Activated CD8-positive, alpha-beta memory T cell treated with anti-CD3 and anti-CD28 coated beads for 36 hours (primary cell): ENCODE measurements around the gene CCDC187. TPM values are rescaled to one million over a fixed set of nuclear protein-coding genes. Genes with fewer than 3 reads are reported as not detected.

Experiments
- CTCF ChIA-PET: fragments of 350-600 bp; sonication (Branson Sonifier 250); formaldehyde crosslinking; loops from one replicate; lab custom pipeline; 2021; ENCODE audit warnings: antibody characterized with exemption; lab: Charles Lee
- POLR2A ChIA-PET: fragments of 350-600 bp; sonication (Branson Sonifier 250); formaldehyde crosslinking; loops from one replicate; lab custom pipeline; 2021; ENCODE audit warnings: antibody characterized with exemption; lab: Charles Lee
- total RNA-seq, 2 experiments: library from RNA; stranded (reverse); gene quantifications; one replicate each; pipeline ENCODE4 v1.2.3, GENCODE V29; 2021

The CCDC187 gene
- total RNA-seq, 2 experiments from 2014 or later = not detected

DNA sequence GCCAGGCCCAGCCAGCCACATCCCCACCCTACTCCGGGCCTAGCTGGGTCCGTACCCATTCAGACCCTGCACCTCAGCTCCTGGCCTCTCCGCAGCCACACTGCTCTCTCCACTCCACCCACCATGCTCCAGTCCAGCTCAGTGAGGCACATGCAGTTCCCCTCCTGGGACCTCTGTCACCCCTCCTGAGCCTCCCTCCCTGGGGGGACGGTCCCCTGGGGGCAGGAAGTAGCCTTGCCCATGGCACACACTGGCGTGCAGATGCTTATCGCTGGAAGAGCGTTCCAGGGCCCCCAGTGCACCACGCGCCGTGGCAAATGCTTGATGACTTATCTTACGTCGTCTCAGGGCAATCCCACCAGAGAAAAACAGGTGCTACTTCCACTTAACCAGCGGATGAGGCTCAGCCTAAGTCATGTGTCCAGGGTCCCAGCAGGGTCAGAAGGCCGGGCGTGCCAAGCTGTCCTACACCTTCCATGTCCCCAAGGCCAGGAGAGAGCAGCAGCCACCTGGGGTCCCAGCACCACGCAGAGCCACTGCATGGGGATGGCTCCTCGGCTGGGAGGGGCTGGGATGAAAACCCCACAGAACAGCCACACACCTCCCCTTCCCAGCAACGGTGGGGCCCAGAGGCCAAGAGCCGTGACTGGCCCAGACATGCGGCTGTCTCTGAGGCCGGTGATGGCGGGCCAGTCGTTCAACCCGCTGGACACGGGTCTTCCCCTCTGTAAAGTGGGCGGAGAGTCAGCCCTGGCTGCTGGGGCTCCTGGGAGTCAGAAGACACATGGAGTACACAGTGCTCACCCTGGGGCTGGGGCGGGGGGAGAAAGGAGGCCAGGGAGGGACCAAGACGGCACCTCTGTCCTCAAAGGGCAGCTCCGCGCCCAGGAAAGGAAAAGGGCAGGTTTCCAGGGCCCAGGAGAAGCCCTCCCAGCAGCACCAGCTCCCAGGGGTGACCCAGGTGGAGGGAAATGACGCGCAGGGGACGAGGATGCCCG lies 2.6 kb upstream of the CCDC187 start:
- ChIA-PET CTCF (no interaction called here), POLR2A (no interaction called here)

DNA sequence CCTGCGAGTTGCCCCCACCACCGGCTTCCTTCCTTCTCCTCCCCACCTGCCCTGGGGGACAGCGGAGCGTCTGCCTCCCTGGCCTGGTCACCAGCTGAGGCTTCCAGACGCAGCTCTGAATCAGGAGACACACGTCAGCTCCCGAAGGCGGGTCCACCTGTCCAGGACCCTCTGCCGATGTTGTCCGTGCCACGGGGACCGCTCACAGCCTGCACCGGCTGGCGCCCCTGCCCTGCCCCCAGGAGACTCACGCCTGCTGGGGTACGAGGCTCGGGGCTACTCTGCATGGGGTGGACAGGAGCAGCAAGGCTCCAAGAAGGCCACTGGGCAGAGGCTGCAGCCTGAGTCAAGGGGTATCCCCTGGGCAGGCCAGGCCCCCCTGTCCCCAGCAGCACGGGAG lies 1.9 kb upstream of the CCDC187 start:
- ChIA-PET POLR2A (no interaction called here), CTCF (no interaction called here)

DNA sequence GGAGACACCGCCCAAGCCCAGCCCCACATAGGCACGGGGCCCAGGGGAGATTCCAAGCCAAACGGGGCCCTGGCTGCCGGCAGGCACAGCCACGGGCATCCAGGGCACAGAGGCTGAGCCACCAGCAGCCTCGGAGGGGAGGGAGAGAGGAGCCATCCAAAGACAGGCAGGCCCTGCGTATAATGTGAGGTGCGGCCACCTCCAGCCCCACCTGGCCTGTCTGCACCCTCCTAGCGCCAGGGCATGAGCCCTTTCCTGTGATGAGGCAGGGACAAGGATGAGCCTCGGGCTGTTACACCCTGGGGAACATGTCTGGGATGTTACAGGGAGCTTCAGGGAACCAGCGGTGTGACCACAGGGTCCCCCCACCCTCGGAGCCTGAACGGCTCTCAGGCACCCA lies 1.1 kb upstream of the CCDC187 start:
- ChIA-PET POLR2A (no interaction called here), CTCF (no interaction called here)

DNA sequence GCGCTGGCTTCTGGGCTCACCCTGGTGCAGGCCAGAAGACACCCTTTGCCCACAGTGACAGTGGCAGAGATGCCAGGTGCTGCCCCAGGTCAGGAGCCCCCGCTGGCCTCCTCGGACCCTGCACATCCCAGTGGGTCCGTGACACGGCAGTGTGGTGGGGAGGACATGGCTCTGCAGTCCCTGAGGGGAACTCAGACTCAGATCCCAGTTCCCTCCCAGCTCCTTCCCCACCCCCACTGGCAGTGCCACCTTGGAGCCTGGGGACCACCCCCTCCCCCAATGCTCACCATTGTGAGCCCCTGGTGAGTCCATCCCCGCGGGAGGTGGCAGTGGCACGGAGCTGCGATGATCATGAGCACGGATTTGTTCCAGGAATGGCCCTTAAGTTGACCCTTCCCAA lies 562 bp upstream of the CCDC187 start:
- ChIA-PET CTCF (no interaction called here), POLR2A (no interaction called here)

DNA sequence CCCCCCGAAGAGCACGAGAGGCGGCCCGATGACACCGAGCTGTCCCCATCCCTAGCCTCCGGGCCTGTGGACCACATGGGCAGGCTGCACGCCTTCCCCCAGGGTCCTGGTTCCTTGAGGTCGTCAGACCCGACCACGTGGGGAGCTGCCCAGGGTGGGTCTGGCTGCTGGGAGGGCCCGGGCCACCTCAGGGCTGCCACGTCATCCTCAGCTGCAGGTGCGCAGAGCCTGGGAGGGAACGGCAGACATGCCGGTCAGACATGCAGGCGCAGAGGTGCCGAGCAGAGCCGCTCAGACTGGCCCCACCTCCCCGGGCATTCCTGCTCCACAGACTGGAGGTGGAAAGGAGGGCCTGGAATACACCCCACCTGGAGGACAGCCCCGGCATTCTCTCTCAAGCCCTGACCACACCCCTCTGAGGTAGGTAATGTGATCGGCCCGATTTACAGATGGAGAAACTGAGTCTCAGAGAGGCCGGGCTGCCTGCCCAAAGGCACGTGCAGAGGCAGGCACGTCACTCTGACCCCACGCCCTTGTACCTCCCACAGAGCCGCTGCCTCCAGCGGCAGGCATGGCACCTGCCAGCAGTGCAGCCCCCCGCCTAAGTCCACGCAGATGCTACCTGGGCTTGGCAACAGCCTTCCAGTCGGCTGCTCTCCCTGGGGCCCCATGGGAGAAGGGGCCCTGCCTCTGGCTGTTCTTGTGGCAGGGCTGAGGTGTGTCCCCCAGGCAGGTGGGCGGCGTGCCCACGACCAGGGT lies 649 bp downstream of the CCDC187 start:
- CTCF ChIA-PET = no interaction called here

DNA sequence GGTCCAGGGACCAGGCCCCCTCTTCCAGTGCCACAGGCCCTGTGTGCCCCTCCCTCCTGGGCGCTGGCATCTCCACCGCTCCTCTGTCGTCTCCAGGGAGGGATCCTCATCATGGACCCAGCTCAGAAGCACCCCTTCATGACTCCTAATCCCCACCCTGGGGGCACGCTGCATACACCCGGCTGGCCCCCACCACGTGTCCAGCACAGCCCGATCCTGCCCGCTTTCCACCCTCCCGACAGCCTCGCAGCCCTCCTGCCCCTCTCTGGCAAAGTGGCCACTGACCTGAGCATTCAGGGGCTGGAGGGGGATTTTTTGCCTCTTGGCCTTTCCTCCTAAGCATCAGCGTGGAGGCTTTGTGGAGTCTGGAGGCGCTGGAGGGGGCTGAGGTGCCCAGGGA lies 1.4 kb downstream of the CCDC187 start:
- POLR2A ChIA-PET = no interaction called here
- CTCF ChIA-PET = no interaction called here

More for the DNA sequence above, 649 bp downstream of the CCDC187 start:
- POLR2A ChIA-PET = no interaction called here

DNA sequence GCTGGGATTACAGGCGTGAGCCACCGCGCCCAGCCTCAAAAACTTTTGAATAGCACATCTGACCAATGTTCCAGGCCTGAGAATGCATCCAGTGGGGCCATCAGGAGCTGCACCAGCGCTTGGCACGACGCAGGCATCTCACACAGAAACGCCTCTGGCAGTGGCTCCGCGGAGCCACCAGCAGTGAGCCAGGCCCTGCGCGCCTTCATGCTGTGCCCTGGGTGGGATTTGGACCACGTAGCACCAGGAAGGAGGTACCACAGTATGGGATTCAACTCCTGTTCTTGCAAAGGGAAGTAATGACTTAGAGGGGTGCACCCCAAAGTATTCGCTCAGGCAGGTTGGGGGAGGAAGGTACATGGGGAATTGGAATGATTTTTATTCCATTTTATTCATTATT lies 3.0 kb downstream of the CCDC187 start:
- ChIA-PET CTCF (no interaction called here), POLR2A (no interaction called here)

DNA sequence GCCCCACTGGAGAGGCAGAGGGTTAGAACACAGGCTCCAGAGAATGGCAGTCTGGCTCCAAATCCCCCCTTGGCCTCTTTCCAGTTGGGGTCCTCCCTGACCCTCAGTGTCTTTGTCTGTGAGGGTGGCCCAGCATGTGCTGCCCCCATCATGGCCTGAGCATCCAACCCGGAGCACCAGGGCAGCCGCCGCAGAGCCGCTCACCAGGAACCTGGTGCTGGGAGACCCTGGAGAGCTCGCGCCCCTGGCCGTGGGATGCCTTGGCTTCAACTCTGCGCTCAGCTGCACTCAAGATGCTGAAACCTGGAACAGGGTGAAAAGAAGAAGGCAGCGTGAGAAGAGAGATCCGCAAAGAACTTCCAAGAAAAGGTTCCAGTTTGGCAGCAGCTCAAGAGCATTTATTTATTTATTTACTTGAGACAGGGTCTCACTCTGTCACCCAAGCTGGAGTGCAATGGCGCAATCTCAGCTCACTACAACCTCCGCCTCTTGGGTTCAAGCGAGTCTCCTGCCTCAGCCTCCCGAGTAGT lies 3.8 kb downstream of the CCDC187 start:
- ChIA-PET POLR2A (no interaction called here), CTCF (interaction anchor here (0.6 kb wide), 1 partner anchor 1539 kb away, joined by 5 read pairs; no protein-coding TSS in a partner anchor)

DNA sequence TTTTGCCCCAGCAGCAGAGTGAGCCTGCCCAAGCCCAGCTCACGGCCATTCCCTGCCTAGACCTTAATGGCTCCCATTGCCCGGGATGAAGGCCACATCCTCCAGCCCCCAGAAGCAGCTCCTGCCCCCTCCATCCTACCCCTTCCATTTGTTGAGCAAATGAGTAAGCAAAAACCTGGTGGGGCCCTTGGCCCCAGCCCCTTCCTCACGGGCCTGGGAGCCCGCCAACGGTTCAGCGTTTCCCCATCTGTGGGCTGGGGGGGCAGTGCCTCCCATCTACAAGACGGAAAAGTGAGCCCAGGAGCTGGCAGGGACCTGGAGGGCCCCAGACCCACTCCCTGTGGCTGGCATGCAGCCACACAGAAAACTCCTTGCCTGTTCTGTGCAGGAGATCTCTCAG lies 4.4 kb downstream of the CCDC187 start:
- CTCF ChIA-PET = no interaction called here

DNA sequence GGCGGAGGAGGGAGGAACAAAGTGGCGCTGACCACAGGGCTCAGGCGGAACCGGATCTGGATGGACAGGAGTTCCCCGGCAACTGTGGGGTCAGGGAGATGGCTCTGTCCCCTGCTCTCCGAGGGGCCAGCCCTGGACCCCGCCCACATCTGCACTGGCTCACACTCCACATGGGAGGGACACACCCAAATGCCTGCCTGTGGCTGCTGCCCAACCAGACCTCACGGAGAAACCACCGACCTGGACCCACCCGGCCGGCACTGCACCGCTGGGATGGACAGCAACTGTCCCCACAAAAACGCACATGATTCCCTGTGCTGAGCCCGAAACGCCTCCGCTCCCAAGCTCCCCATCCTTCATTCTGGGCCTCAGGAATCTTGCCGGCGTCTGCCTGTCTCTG lies 4.8 kb downstream of the CCDC187 start:
- ChIA-PET CTCF (no interaction called here), POLR2A (no interaction called here)

More for the DNA sequence above, 4.4 kb downstream of the CCDC187 start:
- POLR2A ChIA-PET = no interaction called here

DNA sequence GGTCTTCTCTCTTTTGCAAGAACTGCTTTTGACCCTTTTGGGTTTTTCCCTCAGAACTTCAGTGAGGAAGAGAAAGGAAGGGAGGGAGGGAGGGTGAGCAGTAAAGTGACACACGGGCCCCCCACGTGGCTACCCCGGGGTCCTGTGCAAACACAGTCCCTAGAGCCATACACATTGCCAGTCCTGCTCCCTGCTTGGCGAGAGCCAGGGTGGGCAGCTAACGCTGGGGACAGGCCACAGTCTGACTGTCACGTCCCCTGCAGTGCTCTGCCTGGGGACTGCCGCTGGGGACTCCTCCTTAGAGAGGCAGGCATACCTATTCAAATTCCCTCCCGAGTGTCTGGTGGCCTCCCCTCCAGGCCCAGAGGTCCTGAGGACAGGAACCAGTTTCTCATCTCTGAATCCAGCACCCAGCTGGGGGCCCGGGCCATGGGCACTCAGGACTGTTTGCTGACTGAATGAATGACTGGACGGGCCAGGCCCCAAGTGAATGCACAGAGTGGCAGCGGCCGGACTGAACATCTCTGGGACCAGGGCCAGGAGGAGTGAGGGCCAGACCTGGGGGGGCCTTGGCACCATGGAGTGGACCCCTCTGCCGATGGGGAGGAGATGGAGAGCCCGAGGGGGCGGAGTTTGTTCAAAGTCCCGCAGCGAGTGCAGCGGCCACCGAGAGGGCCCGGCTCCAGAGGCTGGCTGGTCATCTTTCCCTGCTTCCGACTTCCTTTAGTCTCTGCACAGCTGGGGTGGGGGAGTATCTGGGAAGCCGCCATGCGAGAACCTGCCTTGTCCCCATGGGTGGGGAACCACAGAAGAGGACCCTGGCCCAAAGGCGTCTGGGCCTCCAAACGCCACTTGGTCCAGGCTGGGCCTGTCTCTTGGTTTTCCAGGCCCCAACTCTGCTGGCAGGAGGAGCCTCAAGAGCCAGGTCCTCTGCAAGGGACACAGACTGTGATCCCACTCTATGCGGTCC lies 5.8 kb downstream of the CCDC187 start:
- CTCF ChIA-PET = no interaction called here
- POLR2A ChIA-PET = no interaction called here

DNA sequence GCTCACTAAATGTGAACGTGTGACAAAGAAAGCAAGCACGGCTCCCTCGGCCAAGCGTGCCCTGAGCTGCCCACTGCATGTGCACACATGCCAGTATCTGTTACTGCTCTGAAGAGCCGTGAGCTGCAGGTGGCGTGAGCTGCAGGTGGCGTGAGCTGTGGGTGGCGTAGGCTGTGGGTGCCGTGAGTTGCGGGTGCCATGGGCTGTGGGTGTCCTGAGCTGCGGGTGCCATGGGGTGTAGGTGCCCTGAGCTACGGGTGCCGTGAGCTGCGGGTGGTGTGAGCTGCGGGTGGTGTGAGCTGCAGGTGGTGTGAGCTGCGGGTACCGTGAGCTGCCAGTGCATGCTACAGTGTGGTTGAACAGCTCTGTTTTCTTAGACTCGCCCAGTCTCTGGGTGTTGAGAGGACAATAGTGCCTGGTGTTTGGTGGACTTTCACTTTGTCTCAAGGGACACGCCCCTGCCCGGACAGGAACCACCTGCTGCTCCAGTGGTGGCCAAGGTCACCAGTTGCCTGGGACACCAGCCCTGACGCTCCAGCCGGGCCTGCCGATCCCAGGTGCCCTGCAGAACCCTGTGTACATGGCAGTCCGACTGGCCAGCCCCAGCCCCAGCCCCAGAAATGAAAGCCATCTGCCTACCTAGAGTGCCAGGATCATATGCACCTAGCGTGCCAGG lies 6.7 kb downstream of the CCDC187 start:
- ChIA-PET CTCF (no interaction called here), POLR2A (no interaction called here)

DNA sequence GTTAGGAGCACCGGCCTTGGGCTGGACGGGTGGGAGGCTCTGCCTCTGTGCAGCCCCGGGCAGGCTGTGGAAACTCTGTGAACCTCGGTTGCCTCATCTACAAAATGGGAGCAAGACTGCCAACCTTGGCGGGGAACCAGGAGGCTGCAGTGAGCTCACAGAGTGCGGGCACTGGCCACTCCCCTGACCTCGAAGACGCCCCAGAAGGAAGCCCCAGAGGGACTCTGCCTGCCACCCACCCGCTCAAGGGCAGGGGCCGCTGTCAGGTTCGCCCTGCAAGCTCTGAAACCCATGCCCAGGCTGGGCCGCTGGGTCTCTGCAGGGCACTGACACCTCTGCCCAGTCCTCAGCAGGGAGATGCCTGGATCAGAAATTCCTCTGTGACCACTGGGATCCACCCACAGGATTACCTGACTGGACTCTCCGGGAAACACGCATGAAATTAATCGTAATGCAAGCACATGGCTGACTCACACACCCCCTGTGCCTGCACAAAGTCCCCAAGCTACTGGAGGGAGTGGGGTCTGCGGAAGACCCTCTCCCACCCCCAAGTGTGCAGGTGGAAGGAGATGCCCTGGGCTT lies 7.4 kb downstream of the CCDC187 start:
- POLR2A ChIA-PET = no interaction called here
- CTCF ChIA-PET = no interaction called here

DNA sequence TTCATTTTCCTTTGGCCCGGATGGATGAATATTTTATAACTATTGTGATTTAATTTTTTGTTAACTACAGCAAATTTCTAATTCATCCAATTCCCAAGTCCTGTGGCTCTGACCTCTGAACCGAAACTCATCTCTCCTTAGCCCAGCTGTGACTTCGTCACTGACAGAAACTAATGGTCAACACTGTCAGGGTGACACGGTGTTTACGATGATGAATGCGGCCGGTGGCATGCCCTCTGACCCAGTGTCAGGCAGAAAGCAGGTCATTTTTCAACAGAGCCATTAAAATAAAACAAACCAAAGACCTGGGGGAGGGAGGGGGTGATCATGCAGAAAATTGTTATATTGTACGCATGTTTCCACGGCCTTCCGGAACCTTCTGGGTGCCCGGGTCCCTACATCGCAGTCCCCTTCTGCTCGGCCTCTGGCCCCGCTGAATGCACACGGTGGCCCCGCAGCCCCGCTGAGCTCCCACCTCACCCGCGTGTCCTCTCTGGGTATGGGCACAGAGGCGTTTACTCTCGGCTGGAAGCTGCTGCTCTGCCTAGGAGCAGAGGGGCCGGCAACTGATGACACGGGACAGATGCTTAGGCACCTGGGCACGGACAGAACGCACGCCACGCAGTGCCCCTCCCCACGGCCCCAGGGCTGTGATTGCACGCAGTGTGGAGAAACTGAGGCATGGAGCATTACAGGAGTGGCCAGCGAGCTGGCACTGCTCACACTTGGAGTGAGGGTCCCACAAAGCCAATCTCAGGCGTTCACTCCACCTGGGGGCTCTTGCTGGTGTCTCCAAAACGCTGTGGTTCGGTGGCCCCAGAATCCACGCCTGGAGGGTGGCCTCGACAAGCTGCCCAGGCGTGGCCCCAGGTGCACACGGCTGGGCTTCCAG lies 8.1 kb downstream of the CCDC187 start:
- CTCF ChIA-PET = interaction anchor here (1.2 kb wide), 1 partner anchor 12 kb away, joined by 4 read pairs; no protein-coding TSS in a partner anchor

DNA sequence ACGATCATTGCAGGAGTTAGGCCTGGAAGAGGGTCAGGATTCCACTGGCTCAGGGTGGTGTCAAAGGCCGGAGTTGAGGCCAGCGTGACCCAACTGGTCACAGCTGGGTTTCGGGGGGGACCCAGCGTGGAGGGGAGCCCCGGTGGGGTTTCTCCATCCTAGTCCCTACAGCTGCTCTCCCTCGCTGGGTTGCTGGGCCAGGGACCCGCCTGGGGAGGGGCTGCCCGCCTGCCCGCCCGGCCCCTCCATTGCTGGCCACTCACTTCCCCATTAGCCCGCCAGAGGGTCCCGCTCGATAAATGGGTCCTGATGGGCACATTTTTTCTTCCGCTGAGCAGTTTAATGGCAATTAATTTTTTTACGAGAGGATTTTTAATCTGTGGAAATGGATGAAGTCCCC lies 8.8 kb downstream of the CCDC187 start:
- ChIA-PET CTCF (interaction anchor here (1.2 kb wide), 1 partner anchor 12 kb away, joined by 4 read pairs; no protein-coding TSS in a partner anchor), POLR2A (no interaction called here)

More for the DNA sequence above, 8.1 kb downstream of the CCDC187 start:
- POLR2A ChIA-PET = no interaction called here

DNA sequence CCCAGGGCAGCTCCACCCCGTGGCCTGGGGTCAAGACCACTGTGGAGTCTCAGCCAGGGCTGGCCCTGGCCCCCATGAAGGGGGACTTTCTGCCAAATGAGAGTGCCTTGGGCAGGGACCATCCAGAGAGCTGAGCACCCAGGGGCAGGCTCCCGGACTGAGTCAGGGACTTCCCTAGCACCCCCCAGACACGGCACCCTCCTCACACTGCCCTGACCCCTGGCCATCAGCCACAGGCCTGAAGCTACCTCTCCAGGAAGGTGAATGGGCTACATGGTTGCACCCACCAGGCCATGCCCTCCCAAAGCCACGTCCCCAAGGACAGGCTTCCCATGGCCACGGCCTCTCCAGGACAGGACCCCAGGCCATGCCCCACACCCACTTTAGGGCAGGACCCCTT lies 9.5 kb downstream of the CCDC187 start:
- CTCF ChIA-PET = interaction anchor here (1.2 kb wide), 1 partner anchor 11 kb away, joined by 4 read pairs; no protein-coding TSS in a partner anchor
- POLR2A ChIA-PET = no interaction called here

DNA sequence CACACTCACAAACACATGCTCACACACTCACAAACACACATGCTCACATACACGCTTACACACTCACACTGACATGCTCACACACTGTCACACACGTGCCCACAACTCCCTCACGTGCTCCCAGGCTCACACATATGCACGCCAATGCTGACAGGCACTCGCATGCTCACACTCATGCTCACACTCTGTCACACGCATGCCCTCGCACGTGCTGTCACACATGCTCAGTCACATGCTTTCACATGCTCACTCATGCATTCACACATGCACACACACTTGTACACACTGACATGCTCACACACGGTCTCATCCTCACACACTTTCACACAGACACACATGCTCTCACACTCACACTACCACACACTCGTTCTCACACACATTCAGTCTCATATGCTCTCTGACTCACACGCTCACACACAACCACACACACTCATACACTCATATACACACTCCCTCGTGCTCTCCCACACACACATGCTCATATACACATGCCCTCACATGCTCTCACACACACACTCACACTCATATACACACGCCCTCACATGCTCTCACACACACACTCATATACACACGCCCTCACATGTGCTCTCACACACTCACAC lies 10.3 kb downstream of the CCDC187 start:
- POLR2A ChIA-PET = no interaction called here

More for the DNA sequence above, 10.3 kb downstream of the CCDC187 start:
- CTCF ChIA-PET = no interaction called here
